GM13976 (cell line): ENCODE results near the gene ESR1.
"Not testable (repeated sequence)": the region's sequence is repeated elsewhere in the genome, so short reads cannot be mapped to it uniquely, and the experiment has no call there.

Source experiments
- DNase-seq: peaks from one replicate; pipeline ENCODE4 v3.0.0; 2012; ENCODE audit warnings: low spot score
- in situ Hi-C: fragments of 300-500 bp; cut with MboI; formaldehyde crosslinking; loops from one replicate; pipeline ENCODE4 v1.12.0; 2022; ENCODE audit warnings: low sequenced_read_pairs, mixed read lengths, inconsistent platforms; ENCODE audit not compliant: unreplicated experiment
- TF ChIP-seq, protein P1 (sequence below): IDR thresholded peaks from 2 replicates; pipeline ENCODE4 v1.5.1; 2012; ENCODE audit warnings: borderline replicate concordance, mild to moderate bottlenecking; ENCODE audit not compliant: insufficient read depth; ENCODE audit errors: extremely low read depth, missing control alignments, control extremely low read depth

Gene ESR1

DNA sequence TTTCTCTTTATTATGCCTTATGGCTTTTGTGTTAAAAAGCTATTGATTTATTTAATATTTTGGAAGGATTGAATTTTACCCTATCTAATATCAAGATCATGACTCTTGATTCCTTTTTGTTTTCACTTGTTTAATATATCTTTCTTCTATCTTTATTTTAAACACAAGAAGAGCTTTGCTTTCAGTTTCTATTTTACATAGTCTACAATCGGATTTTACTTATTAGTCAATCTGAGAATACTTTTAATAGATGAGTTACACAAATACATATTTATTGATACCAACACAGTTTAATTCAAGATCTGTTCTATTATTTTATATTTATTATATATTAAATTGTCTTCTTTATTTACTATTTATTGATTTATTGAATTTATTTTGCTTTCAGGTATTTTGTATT is 218.8 kb downstream of the ESR1 start:
- in situ Hi-C loops = no loop called here
- peak; percentile 22 for DNase-seq
- TF ChIP-seq, protein P1, sequence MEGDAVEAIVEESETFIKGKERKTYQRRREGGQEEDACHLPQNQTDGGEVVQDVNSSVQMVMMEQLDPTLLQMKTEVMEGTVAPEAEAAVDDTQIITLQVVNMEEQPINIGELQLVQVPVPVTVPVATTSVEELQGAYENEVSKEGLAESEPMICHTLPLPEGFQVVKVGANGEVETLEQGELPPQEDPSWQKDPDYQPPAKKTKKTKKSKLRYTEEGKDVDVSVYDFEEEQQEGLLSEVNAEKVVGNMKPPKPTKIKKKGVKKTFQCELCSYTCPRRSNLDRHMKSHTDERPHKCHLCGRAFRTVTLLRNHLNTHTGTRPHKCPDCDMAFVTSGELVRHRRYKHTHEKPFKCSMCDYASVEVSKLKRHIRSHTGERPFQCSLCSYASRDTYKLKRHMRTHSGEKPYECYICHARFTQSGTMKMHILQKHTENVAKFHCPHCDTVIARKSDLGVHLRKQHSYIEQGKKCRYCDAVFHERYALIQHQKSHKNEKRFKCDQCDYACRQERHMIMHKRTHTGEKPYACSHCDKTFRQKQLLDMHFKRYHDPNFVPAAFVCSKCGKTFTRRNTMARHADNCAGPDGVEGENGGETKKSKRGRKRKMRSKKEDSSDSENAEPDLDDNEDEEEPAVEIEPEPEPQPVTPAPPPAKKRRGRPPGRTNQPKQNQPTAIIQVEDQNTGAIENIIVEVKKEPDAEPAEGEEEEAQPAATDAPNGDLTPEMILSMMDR = no peak

DNA sequence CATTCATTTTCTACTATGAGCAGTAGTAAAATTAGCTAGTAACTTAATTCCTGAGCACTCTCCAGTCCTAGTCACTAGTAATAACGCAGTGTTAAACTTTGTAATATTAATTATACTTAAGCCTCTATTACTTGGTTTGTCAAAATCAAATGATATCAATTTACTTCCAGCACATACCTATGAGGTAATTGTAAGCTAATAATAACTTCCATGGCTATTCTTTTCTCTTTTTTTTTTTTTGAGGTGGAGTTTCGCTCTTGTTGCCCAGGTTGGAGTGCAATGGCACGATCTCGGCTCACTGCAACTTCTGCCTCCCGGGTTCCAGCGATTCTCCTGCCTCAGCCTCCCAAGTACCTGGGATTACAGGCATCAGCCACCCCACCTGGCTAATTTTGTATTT is 219.3 kb downstream of the ESR1 start:
- in situ Hi-C loops, DNase-seq: not testable (repeated sequence)

DNA sequence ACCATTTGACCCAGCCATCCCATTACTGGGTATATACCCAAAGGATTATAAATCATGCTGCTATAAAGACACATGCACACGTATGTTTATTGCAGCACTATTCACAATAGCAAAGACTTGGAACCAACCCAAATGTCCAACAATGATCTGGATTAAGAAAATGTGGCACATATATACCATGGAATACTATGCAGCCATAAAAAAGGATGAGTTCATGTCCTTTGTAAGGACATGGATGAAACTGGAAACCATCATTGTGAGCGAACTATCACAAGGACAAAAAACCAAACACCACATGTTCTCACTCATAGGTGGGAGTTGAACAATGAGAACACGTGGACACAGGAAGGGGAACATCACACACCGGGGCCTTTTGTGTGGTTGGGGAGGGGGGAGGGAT is 226.3 kb downstream of the ESR1 start:
- in situ Hi-C loops, DNase-seq: not testable (repeated sequence)

DNA sequence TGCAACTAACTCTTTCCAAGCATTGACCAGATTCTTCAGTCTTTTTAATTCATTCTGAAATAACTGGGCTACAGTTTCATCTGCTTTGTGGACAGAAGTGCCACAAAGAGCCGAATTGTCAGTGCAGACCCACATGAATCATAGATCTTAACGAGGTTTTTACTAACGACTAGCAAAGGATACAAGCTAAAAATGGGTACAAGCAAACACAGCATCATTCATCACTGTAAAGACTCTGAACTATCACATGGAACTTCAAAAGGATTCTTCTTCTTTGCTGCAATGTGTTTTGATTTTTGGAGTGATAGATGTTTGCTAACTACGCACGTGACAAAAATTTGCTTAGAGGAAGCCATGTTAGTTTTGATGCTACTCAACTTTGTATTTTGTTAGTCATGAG is 227.1 kb downstream of the ESR1 start:
- in situ Hi-C loops = no loop called here
- TF ChIP-seq, protein P1 = no peak
- DNase-seq = no peak

DNA sequence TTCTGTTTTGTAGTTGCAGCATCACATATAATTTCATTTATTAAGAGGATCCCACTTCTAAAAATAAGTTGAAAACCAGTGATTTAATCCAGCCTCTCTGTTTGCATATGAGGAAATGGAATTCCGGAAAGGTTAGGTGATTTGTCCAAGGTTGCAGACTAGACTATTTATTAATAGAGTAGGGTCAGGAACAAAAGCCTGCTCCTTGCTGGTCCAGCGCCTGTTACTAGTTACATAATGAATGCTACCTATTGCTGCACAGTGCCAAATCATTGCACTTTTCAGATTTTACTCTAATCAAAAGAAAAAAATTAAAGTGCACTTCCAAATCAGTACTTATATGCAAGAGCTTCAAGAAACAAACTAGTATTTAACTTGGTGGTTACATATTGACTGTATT is 238.6 kb downstream of the ESR1 start:
- in situ Hi-C loops = no loop called here
- TF ChIP-seq, protein P1 = no peak
- DNase-seq = no peak

DNA sequence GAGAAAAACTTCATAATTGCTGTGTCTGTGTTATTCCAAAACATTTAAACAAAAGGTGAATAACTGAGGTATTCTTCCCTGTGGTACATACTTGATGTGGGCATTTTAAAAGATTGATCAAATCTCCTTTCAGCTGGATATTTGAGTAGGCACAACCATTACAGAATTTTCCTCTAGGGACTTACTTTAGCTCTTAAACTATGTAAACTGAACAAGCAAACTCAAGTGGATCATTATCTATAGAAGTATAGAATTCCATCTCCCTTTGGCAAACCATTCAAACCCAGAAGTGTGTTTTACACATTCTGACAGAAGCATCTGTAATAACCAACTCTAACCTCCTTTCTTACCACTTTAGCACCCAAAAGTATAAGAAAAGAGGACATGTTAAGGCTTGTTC is 241.4 kb downstream of the ESR1 start:
- no peak for DNase-seq
- TF ChIP-seq, protein P1 = no peak
- in situ Hi-C loops = no loop called here

DNA sequence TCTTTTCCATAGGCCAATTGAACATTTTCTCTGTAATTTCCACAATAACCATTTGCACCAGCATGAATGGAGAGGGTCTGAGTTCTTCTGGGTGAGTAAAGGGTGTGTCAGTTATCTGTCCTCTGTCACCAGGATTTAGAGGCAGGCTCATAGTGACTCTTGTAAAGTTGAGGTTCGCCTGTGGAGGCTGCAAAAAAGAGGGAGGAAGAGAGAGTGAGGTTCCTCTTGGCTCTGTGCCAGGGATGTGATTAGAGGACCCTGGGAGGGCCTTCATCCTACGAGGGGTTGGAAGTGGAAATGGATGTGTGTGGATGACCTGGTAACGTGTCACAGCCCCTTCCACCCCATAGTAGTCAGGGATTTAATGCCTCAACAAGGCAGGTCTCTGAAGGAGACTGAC is 242.0 kb downstream of the ESR1 start:
- no peak for DNase-seq
- in situ Hi-C loops = no loop called here
- TF ChIP-seq, protein P1 = no peak

DNA sequence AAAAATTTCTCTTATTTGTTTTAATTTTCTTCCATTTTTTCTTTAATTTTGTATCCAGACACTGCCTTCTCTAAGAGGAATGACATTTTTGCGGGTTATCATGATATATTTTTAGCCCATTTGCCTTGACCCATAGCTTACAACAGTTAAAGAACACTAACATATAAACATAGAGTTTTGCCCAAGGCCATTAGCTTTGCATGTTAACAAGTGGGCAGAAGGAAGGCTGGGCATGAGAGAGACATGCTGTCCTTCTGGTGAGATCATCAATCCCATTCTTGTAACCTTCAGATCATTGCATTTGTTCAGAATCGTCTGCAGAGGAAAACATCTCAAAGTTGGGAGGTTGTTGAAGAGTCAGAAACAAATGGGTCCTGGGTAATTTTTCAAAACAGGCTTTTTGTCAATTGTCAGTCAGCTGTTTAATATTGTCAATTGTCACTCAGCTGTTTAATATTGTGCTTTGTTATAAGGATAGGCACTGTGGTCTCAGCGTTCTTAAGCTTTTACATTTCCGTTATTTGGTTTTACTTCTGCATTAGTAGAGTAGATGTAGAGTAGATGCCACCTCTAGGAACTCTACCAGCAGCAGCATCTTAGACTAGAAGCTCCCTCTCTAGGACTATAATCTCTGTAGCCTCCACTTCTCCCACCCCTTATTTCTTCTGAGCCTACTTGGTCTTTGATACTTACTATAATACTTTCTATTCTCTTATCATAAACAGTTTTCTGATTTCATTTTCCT is 243.1 kb downstream of the ESR1 start:
- DNase-seq = no peak
- TF ChIP-seq, protein P1 = no peak
- in situ Hi-C loops = no loop called here
